Measurements from ENCODE around the gene CDKAL1. TPM values are rescaled to one million over a fixed set of nuclear protein-coding genes. Genes with fewer than 3 reads are reported as not detected.
"Not testable (repeated sequence)": the region's sequence is repeated elsewhere in the genome, so short reads cannot be mapped to it uniquely, and the experiment has no call there.

CDKAL1 gene
- total and polyA plus RNA-seq, 10 of the 15 experiments (the other 5 are each of a cell fraction or from before 2014, with no cell fraction given), result 10.7 to 26.9 (median 17.3) TPM

- in situ Hi-C loops (cut with MboI), result no loop called here
- POLR2A ChIA-PET, result no interaction called here
- Histone ChIP-seq H3K4me3 (no peak overlapping the region), H2AFZ (ENCODE audit: control insufficient read depth, low read depth, low read length) (no peak overlapping the region), H3K4me2 (ENCODE audit: control insufficient read depth, insufficient read depth) (no peak overlapping the region), H3K27me3 (replicated peaks in 1 of 2; ENCODE audit: control insufficient read depth in 2 of 2, insufficient read depth in 2 of 2, low read length in 1 of 2) (no peaks in the 10 kb centered on the region), H3K9ac (ENCODE audit: control insufficient read depth, insufficient read depth, low read length) (no peak overlapping the region), H3K79me2 (ENCODE audit: control insufficient read depth, insufficient read depth, low read length) (no peaks in the 10 kb centered on the region), H3K4me1 (ENCODE audit: control insufficient read depth, insufficient read depth, low read length) (no peaks in the 10 kb centered on the region), H3K9me3 (replicated peaks; ENCODE audit: control insufficient read depth, insufficient read depth, low read length) (no peaks in the 10 kb centered on the region; the same call in 2 of the 3 replicates), H4K20me1 (ENCODE audit: control insufficient read depth, insufficient read depth) (no peaks in the 10 kb centered on the region), H3K27ac (ENCODE audit: control insufficient read depth, insufficient read depth) (no peak overlapping the region), H3K36me3 (ENCODE audit: control insufficient read depth in 2 of 2, insufficient read depth in 2 of 2, low read length in 1 of 2) (no peaks in the 10 kb centered on the region)
- ATAC-seq (no peak), FAIRE-seq (no peak), DNase-seq (ENCODE audit: low read depth, low spot score) (no peak)
- 96% methylated on average over 4 of the region's 4 CpGs for WGBS (ENCODE audit: insufficient coverage, insufficient replicate concordance, low lambda C conversion rate, missing lambda C conversion rate)
- intact Hi-C loops (cut with micrococcal nuclease; ENCODE audit: unreplicated experiment), result no loop called here
- no TSS peak for BruUV-seq (replicated peaks)
- RAD21 ChIA-PET (ENCODE audit: unreplicated experiment), result no interaction called here
- CTCF ChIA-PET, result no interaction called here
- TF ChIP-seq PML (IDR thresholded peaks at IDR 0.05; ENCODE audit: low read length), result no peak
- TF ChIP-seq ZBTB4 (CRISPR knock-in tag; IDR thresholded peaks at IDR 0.05), result no peak
- TF ChIP-seq CREM (IDR thresholded peaks at IDR 0.05; ENCODE audit: low read depth), result no peak
- TF ChIP-seq, protein P1, sequence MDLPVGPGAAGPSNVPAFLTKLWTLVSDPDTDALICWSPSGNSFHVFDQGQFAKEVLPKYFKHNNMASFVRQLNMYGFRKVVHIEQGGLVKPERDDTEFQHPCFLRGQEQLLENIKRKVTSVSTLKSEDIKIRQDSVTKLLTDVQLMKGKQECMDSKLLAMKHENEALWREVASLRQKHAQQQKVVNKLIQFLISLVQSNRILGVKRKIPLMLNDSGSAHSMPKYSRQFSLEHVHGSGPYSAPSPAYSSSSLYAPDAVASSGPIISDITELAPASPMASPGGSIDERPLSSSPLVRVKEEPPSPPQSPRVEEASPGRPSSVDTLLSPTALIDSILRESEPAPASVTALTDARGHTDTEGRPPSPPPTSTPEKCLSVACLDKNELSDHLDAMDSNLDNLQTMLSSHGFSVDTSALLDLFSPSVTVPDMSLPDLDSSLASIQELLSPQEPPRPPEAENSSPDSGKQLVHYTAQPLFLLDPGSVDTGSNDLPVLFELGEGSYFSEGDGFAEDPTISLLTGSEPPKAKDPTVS (IDR thresholded peaks at IDR 0.05; ENCODE audit: low read depth, low read length), result no peak
- TF ChIP-seq SREBF1 (IDR thresholded peaks at IDR 0.05; ENCODE audit: low read length), result no peak
- TF ChIP-seq SMARCA5 (IDR thresholded peaks at IDR 0.05), result no peak
- no peak for TF ChIP-seq PAX5 (IDR thresholded peaks at IDR 0.05; ENCODE audit: borderline replicate concordance, low read depth, low read length)
- TF ChIP-seq NRF1 (conservative IDR thresholded peaks at IDR 0.05; ENCODE audit: low read depth, low read length), result no peak
- TF ChIP-seq MXI1 (IDR thresholded peaks at IDR 0.05; ENCODE audit: low read depth, low read length), result no peak
- no peak for TF ChIP-seq GATAD2B (conservative IDR thresholded peaks at IDR 0.05; ENCODE audit: low read depth)
- no peak for TF ChIP-seq USF2 (IDR thresholded peaks at IDR 0.05; ENCODE audit: borderline replicate concordance, low read depth, low read length)
- SMC1A ChIA-PET (ENCODE audit: uncharacterized antibody, unreplicated experiment), result interaction anchor here (1.3 to 1.4 kb wide), 2 partner anchors 11 to 16 kb away, joined by 3 read pairs; no protein-coding TSS in a partner anchor
These were observed 519.4 kb downstream of the CDKAL1 start for GRCh38 chr6:21053612-21054011.

DNA sequence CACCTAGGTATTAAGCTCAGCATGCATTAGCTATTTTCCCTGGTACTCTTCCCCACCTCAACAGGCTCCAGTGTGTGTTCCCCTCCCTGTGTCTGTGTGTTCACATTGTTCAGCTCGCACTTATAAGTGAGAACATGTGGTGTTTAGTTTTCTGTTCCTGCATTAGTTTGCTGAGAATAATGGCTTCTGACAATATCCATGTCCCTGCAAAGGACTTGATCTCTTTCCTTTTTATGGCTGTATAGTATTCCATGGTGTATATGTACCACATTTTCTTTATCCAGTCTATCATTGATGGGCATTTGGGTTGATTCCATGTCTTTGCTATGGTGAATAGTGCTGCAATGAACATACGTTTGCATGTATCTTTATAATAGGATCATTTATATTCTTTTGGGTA, 521.2 kb downstream of the CDKAL1 start:
- 91% methylated on average over 2 of the region's 2 CpGs for WGBS (ENCODE audit: insufficient coverage, insufficient replicate concordance, low lambda C conversion rate, missing lambda C conversion rate)
- H3K9me3 ChIP-seq (replicated peaks; ENCODE audit: control insufficient read depth, insufficient read depth, low read length); DNase-seq (ENCODE audit: low read depth, low spot score); H3K9ac ChIP-seq (ENCODE audit: control insufficient read depth, insufficient read depth, low read length); POLR2A ChIA-PET; H3K36me3 ChIP-seq (ENCODE audit: control insufficient read depth in 2 of 2, insufficient read depth in 2 of 2, low read length in 1 of 2); H2AFZ ChIP-seq (ENCODE audit: control insufficient read depth, low read depth, low read length); FAIRE-seq; RAD21 ChIA-PET (ENCODE audit: unreplicated experiment); H3K4me3 ChIP-seq; H3K4me1 ChIP-seq (ENCODE audit: control insufficient read depth, insufficient read depth, low read length); BruUV-seq (replicated peaks); H3K27me3 ChIP-seq (replicated peaks in 1 of 2; ENCODE audit: control insufficient read depth in 2 of 2, insufficient read depth in 2 of 2, low read length in 1 of 2); intact Hi-C loops (cut with micrococcal nuclease; ENCODE audit: unreplicated experiment); in situ Hi-C loops (cut with MboI); ATAC-seq; H3K79me2 ChIP-seq (ENCODE audit: control insufficient read depth, insufficient read depth, low read length); H3K27ac ChIP-seq (ENCODE audit: control insufficient read depth, insufficient read depth); H3K4me2 ChIP-seq (ENCODE audit: control insufficient read depth, insufficient read depth); H4K20me1 ChIP-seq (ENCODE audit: control insufficient read depth, insufficient read depth): not testable (repeated sequence)
- CTCF ChIA-PET, result interaction anchor here (1.5 kb wide), 1 partner anchor 18 kb away, joined by 3 read pairs; no protein-coding TSS in a partner anchor
- SMC1A ChIA-PET (ENCODE audit: uncharacterized antibody, unreplicated experiment), result interaction anchor here (2.6 kb wide), 1 partner anchor 12 kb away, joined by 7 read pairs; no protein-coding TSS in a partner anchor
